Left forelimb (tissue), 1 donor: ENCODE measurements around the gene MAP6D1.

ENCODE experiments used
- DNase-seq: peaks from one replicate; pipeline ENCODE4 v3.0.0-alpha.2; 2018; ENCODE audit warnings: low spot score

MAP6D1 gene

DNA sequence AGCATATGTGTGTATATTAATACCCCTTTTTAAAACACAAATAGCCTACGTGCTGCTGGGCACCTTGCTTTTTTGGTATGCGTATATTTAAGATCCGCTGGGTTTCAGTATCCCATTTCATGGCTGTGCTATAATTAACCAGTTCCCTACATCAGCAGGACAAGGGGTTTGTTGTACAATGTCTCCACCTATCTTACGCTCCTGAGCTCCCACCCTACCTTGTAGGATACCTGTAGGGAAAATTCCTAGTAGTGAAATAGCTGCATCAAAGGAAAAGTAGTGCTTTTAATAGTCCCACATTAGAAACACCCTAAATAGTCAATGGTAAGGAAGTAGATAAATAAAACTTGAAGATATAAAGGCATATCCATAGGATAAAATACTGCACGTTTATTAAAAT, 1.4 kb downstream of the MAP6D1 start:
- no peak for DNase-seq

DNA sequence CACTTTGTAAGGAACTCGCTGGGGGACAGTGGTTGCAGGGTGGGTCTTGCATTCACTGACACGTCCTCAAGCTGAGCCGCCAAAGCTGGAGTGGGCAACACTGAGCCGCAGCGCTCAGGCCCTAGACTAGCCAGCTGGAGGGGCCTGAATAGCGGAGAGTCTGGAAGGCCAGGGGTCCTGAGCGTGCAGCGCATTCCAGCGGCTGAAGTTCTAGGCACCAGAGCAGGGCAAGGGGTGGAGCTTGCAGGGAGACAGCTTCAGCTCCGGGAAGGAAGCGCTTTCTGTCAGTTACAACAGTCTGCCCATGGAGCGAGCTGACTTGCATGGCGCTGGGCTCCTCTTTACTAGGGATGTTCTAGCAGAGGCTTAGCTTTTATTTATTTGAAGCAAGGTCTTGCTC, 2.7 kb downstream of the MAP6D1 start:
- no peak for DNase-seq

DNA sequence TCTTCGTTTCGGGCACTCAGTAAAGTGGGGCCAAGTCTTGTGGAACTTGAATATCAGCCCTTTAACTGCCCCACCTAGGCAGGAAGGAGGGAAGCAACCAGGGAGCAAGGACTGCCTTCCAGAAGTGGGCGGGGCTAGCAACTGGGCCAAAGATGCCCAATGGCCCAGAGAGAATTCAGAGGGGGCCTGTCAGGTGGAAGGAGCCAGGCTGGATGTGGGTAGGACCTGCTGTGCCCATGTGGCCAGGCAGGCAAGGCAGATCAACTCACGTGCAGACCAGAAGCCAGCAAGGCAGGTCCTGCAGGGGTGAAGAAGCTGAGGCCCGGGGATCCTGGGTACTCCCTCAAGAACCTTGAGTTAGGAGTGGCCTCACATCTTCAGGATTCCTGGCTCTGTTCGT, 5.5 kb downstream of the MAP6D1 start:
- DNase-seq, result no peak

DNA sequence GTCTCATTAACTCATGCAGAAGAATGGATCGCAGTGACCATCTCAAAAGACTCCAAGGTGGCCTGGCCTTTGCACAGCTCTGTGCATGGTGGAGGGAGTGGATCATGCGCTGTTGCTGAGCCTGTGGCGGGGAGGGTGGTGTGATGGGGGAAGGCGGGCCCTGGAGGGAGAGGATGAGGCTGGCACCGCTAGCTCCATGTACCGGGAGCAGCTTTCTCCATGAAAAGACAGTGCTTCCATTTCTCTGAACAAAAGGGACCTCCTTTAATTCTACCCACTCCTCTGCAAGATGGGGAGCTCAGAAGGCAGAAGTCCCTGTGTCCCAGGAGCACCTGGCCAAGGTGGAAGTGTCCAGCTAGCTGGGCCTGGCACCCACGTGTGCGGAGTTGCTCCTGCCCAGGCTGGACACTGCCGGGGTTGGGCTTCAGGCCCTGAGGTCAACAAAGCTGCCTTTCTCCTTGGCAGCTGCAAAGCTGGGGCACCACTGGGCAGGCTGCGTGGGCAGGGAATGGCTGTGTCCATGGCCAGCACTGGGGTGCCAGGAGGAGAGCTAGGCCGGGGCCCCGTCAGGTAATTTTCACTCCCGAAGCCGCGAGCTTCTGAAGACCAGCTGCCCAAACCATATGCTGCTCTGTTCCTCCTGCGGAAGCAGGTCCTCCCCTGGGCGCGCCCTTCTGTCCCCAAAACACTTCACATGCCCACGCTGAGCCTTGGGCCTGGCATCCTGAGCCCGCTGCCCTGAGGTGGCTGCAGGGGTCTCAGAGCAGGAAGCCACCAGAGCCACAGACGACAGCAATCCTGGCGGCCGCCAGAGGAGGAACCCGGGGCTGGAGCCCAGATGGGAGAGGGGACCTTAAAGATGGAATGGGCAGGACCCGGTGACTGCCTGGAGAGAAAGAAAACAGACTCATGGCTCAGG, 6.4 kb downstream of the MAP6D1 start:
- DNase-seq, result no peak

DNA sequence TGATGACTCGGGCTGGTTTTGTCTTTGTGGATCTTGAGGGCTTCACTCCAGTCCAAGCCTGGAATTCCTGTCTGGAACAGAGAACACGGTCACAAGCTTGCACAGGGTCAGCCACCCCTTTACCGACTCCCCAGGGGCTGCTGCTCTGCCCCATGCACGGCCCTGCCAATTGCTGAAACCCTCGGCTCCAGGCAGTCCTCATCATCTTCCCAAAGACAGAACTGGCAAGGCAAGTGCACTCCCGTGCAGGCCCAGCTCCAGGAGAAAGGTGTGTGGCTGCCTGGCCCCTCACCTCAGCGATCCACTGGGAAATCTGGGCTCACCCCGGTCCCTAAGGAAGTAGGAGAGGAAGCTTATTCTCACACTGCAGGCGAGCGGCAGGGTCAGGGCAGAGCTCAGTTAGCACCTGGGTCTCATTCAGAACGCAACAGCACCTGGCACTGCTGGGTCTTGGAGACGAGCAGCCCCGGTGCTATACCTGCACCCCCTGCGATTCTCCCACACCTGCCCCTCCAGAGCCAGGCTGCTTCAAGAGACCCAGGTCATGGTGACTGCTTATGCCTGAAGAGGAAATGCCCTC, 7.2 kb downstream of the MAP6D1 start:
- no peak for DNase-seq

DNA sequence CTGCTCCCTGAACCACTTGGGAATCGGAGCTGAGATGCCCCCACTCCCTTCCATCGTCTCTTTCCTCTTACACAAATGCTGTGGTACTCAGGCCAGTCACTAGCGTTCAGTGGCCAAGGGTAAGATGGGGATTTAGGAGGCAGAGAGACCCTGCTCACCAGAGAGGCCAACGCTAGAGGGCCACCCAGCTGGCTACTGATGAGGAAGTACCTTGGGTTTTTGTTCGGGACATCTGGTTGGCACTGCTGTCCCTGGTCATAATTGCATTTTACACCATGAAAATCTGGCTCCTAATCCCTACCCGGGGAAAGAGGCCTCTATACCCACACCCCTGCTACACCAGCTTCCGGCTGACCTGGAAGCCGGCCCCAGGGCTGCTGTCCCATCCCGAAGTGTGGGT, 7.7 kb downstream of the MAP6D1 start:
- no peak for DNase-seq

DNA sequence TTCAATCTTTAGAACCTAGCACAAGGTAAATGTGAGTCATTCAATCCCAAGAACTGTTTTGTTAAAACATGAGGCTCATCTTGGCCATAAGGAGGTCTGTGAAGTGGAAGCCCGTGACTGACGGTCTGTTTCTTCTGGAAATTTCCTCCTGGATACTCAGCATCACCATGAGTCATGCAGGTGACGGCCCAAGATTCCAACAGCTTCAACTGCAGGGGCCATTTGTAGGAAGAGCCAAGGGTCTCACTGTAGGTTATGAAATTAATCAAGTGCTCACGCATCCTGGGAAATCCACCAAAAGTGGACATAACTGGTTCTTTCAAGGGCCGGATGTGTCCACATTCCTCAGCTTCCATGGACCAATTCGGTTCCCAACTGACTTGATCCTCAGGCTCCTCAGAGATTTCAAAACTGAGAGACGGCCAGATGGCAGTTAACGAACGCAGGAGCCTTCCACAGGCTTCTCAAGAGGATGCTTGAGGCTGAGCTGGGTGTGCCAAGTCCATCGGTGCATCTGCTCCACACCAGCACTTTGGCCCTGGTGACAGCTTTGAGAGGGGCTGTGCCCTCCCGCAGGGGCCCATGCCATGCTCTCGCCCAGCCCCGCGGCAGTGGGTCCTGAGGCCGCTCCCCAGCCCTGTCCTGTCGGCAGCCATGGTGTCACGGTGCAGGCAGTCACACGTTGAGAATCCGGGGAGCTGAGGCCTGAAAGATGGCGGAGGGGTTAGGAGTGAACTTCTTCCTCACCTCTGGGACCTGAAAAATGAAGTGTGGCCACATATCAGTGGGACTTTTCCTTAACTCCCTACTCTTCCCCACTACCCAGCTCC, 8.5 kb downstream of the MAP6D1 start:
- DNase-seq, result no peak

DNA sequence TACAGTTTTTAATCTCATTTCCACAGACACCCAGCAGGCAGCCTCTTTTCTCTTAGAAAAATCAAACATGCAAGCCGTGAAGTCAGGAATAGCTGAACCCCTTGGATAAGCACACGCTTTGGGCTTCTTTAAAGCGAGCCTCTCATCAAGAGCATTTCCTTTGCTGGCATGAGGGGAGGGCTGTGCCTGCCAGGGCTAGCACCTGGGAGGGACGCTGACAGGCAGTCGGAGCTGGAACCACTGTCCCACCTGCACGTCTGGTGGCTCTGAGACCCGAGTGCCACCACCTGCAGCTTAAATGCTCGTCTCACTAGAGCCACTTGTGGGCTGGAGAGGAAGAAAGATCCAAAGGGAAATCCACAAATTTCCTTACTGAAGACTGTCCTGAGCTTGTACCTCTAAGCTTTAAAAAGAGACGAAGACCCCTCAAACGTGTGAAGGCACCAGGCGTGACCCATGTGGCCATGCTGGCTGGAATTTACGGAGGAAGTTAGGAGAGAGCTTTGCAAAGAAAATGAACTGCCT, 9.4 kb downstream of the MAP6D1 start:
- DNase-seq, result no peak

DNA sequence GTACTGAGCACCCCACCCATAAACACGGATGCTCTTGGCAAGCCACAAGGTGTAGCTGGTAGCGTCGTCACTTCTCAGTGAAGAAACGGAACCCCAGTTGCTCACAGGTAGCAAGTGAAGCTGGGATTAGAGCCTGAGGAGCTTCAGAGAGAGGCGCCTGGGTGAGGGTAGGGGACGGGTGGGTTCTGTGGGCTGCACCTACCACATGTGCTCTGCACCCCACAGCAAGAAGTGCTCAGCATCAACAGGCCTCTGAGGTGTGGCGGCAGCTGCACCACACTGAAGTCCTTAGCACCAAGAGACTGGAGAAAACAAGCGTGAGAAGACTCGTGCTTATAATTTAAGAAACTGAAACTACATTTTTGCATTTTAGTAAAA, 9.8 kb downstream of the MAP6D1 start:
- no peak for DNase-seq

DNA sequence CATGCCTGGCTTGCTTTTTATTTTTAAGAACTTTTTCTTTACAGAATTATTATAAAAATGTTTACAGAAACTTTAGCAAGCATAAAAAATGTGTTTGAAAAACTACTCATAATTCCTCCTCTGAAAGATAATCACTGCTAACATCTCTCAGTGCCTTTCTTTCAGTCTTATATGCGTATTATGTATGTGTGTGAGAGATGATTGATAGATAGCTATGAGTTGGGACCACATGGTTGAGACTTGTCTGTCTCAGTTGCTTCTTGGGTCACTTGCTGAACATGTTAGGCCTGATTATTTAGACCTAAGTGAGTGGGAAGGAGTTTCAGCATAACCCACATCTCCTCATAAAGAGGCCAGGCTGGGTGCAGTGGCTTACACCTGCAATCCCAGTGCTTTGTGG, 11.1 kb downstream of the MAP6D1 start:
- no peak for DNase-seq

DNA sequence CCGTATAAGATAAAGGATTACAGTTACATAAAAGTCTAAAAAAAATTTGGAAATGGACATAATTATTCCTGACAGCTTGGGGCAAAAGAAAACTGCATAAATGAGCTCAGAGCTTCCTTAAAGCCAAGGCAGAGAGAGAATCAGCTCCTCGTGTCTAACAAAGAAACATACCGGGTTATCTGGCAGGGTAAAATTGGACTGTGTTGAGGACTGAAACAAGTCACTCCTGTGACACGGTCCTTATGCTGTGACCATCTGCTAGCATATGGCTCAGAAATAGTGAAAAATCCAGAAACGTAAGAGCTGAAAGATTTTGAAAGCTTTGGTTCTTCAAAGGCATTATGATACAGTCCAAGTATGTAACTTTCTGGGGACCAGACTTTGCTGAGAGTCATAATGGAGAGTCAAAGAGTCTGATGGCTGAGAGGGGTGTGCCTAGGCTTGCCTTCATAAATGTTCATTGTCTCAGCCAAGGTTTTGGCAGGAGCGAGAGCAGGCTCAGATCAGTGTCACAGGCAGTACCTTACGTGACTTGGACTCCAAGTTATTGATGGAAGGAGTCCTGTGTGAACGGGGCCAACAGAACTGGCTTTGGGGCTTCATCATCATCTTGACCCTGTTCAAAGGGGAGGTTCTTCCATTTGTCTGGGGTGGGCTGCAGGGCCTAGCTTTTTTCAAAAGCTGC, 12.5 kb downstream of the MAP6D1 start:
- DNase-seq, result no peak

DNA sequence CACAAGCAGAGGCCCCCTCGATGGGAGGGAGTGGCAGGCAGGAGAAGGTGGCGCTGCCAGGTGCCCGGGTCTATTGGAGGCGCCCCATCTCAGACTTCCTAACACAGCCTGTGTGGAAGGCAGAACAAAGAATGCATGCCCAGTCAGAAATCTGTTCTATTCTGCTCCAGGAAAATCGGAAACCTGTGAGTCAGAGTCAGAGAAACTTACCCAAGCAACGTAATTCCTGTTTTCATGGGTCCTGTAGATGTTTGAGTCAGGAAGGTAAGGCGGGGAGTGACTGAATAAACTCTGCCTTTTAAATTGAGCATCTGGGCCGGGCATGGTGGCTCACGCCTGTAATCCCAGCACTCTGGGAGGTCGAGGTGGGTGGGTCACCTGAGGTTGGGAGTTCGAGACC, 13.7 kb downstream of the MAP6D1 start:
- no peak for DNase-seq

DNA sequence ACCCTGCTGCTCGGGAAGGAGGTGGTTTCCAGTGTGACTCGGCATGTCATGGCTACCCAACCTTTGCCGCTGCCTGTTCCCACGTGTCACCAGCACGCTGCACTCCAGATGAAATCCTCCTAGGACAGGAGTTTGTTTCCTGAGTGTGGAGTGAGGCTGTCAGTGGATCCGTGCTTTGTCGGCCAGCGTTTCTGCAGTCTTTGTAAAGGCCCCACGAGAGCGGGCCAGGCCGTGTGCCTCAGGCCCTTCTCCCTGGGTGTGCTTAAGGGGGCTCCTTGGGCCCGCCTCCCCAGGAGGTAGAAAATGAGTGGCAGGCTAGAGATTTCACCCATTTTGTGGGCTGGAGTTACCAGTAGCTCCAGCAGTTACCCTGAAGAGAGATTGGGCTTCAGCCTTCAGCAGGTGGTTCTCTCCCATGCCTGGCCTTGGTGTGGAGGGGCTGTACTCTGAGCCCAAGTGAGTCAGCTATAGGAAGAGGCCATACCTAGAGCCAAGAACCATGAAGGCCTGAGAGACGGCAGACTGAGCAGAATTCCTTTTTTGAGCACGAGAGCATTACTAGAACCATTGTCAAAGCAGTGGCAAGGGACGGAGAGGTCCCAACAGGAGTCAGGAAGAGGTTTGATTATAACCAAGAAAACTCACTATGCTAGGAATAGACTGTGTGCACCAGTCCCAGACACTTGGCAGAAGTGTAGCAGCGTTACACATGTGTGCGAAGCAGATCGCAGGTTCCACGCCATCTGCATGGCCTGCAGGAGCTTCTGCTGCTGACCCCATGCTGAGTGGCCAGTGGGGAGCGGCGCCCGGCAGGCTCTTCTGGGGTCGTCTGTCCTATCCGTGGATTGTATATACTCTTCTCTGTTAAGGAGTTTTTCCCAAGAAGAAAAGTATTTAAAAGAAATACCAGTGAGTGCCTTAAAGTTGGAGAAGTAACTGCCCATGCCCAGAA, 14.5 kb downstream of the MAP6D1 start:
- DNase-seq, result no peak

DNA sequence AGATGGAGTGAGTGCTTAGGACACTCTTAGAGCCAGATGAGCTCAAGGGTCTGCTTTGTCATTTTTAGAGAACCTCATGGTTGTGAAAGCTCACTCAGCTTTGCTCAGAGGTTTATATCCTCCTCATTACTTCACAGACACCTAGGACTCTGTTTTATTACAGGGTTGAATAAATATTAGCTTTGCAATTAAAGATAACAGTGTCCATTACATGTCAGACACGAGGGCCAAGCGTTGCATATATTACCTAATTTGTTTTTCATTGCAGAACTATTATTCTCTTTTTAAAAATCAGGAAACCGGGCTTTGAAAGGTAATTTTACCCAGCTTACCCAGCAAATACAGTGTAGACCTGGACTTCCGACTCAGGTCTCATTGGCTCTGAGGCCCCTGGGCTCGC, 16.1 kb downstream of the MAP6D1 start:
- no peak for DNase-seq

DNA sequence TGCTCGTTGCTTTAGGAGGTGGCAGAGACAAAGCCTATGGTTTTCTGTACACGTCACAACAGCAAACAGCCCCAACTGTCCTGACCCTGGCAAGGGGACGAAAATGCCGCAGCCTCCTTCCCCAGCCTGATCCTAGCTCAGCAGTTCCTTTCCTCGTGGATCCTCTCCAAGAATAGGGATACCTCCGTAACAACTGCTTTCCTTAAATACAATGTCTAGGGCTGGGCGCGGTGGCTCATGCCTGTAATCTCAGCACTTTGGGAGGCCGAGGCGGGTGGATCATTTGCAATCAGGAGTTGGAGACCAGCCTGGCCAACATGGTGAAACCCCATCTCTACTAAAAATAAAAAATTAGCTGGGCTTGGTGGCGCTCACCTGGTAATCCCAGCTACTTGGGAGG, 17.0 kb downstream of the MAP6D1 start:
- no peak for DNase-seq

DNA sequence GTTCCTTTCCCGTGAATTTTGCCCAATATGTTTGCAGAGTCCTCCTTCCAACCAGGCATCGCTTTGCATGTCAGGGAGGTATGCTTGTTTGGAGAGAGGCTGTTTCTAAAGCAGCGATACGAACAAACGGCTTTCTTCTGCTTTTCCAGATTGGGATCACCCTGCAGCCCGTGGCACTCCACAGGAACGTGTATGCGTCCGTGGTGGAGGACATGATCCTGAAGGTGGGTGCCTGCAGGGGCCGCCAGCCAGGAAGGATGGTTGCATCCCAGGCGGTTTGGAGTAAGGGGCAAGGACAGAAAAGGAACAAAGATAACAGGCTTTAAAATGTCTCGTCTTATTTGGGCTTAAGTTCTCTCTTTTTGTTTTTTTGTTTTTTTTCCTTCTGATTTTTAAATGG, 17.5 kb downstream of the MAP6D1 start:
- DNase-seq, result no peak

DNA sequence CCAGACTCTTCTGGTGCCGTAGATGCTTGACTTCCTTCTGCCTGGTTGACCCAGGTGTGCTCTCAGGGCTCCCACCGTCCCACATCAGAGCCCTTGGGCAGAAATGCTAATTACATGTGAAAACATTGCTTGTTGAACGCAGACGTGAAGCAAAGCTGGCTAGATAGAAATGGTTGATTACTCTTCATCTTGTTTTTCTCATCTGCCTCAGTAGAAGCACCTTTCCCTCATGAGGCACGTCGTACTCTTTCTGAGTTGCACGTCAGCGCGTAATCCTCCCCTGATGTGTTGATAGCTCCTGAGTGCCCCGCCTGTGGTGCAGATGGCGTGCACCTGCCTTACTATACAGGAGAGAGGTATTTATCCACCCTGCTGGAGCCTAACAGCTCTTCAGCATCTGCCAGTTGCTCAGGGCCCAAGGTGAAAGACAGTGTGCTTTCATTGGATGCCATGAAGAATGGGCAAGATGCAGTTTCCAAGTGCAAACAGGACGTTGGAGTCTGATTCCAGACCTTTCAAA, 18.1 kb downstream of the MAP6D1 start:
- DNase-seq, result no peak

DNA sequence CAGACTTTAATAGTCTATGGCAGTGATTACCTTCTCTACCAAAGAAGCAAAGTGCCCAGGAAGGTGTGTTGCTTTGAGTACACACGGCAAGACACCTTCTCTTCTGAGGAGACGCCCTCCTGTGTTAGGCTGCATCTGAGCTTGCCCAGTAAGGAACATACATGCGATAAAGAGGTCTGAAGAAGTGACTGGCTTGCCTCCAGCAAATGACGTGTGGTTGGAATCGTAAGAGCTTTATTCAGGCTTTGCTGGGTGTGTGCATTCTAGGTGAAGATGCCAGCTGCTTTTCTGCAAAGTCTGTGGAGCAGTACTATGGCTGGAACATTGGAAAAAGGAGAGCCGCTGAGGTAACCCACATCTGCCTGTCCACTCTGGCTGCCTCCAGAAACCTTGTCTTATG, 22.4 kb downstream of the MAP6D1 start:
- no peak for DNase-seq

DNA sequence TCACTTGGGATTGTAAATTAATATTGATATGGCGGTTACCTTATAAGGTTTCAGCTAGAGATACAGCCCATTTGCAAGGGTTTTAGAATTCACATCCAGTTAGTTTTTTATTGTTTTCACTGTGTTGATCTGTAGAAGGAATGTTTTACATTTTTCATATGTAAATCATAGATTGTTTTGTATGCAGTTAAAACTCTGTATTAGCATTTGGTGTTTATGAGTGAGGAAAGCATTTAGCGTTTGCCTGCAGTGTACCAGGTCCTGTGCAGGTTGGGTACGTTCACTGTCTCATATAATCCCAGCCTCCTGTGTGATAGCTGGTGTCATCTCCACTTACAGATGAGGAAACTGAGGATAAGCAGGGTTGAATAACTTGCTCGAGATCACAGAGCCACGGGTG, 23.8 kb downstream of the MAP6D1 start:
- DNase-seq, result no peak

DNA sequence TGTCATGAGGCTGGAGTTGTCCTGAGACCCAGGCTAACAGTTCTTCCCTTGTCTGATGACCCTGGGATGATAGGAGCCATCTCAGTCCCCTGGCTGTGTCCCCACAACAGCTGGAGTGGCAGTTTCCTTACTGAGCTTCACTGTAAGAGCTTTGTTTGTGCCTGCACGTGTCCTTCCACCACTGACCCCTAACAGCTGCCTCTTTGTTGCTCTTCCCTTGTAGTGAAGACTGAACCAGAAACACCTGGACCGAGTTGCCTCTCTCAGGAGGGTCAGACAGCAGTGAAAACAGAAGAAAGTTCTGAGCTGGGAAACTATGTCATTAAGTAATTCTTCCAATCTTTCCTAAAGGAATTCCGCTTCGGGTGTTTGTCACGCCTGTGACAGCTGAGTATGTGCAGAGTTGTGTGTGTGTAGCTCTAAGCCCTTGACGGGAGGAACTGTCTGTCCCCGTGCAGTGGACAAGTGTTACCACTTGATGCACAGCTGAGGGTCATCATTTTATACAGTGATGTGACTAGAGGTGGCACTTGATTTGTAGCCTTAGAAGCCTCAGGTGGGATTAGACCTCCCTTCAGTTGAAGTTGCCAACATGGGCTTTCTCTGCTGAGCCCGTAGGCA, 25.0 kb downstream of the MAP6D1 start:
- no peak for DNase-seq
